ENCODE measurements around the gene EFNA3.

DNA sequence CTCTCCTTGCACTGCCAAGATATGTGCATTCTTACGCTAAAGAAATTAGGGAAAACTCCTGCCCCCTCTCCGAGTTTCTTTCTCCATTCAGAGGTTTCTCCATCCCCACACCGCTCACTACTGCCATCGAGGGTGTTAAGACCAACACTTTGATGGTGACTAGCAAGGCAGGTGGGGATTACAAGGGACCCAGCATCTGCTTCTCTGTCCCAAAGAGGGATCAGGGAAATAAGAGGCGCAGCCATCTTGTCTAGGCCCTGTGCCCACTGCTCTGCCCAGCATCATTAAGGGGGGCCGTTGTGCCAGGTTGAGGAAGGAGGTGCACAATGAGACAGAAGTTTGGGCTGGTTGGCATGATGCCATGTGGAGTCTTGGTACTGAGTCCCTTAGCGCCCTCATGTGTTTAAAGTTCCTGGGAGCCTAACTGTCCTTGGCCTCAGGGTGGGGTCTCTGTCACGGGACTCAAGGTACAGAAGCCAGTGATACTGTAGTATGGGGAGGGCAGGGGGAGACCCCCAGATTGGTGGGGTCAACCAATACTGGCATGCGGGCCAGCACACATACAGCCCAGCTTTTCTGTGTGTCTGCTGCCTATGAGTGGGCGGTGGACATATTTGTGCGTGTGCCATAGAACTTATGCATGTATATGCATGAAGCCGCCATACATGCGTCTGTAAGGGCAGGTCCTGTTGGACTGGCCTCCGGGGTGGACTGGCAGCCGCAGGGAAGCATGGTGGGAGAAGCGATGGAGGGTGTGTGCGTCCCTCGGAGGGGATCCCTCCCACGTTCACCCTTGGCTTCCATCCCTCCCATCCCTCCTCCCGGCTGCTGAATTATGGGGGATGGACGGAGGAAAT, 5.5 kb downstream of the EFNA3 start:
- TF ChIP-seq, protein P1, sequence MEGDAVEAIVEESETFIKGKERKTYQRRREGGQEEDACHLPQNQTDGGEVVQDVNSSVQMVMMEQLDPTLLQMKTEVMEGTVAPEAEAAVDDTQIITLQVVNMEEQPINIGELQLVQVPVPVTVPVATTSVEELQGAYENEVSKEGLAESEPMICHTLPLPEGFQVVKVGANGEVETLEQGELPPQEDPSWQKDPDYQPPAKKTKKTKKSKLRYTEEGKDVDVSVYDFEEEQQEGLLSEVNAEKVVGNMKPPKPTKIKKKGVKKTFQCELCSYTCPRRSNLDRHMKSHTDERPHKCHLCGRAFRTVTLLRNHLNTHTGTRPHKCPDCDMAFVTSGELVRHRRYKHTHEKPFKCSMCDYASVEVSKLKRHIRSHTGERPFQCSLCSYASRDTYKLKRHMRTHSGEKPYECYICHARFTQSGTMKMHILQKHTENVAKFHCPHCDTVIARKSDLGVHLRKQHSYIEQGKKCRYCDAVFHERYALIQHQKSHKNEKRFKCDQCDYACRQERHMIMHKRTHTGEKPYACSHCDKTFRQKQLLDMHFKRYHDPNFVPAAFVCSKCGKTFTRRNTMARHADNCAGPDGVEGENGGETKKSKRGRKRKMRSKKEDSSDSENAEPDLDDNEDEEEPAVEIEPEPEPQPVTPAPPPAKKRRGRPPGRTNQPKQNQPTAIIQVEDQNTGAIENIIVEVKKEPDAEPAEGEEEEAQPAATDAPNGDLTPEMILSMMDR (conservative IDR thresholded peaks at IDR 0.05 in 1 of 2, IDR thresholded peaks at IDR 0.05 in 1 of 2; ENCODE audit: low read depth in 1 of 2, low read length in 2 of 2), result peak; percentile 19 to 25
- TF ChIP-seq EZH2 (IDR thresholded peaks at IDR 0.05; ENCODE audit: low read length, missing control alignments), result no peak
